Gastrocnemius medialis (tissue), 4 donors: ENCODE results near the gene IL18. TPM values are rescaled to one million over a fixed set of nuclear protein-coding genes. Genes with fewer than 3 reads are reported as not detected.
A peak's percentile ranks its signal among the peaks of the same experiment; 100 is the strongest.

Experiments
- ATAC-seq, 2 donors: fragments of 150-250 bp; one replicate each; pipeline ENCODE4 v1.9.1; 2016
- DNase-seq, 2 donors: peaks; one replicate each; pipeline ENCODE4 v3.0.0-alpha.2; 2019
- H3K27ac ChIP-seq, 4 donors: fragments of 200-600 bp; sonication (generic); 1 replicate in 1 of 4; 2 replicates in 3 of 4; pipeline ENCODE4 v1.5.1; 2016 to 2018; ENCODE audit warnings: mild to moderate bottlenecking in 2 of 4, moderate library complexity in 1 of 4
- H3K27me3 ChIP-seq, 3 donors: fragments of 200-600 bp; sonication (generic) in 2 of 3; 1 replicate in 1 of 3; 2 replicates in 2 of 3; pipeline versions ENCODE4 v1.5.1 to v1.6.0; 2016 to 2019; ENCODE audit warnings: mild to moderate bottlenecking in 1 of 3, moderate library complexity in 1 of 3
- H3K36me3 ChIP-seq, 2 donors: fragments of 200-600 bp; sonication (generic) in 1 of 2; one replicate each; pipeline ENCODE4 v1.5.1; 2017 to 2018
- H3K4me1 ChIP-seq, 2 donors: fragments of 200-600 bp; sonication (generic) in 1 of 2; one replicate each; pipeline ENCODE4 v1.5.1; 2016 to 2017; ENCODE audit warnings: mild to moderate bottlenecking in 2 of 2
- H3K4me3 ChIP-seq, 4 donors: fragments of 200-600 bp; sonication (generic) in 3 of 4; 1 replicate in 1 of 4; 2 replicates in 3 of 4; pipeline ENCODE4 v1.5.1; 2016 to 2019; ENCODE audit warnings: mild to moderate bottlenecking in 2 of 4
- H3K9me3 ChIP-seq, 3 donors: fragments of 200-600 bp; sonication (generic) in 2 of 3; 1 replicate in 1 of 3; 2 replicates in 2 of 3; pipeline ENCODE4 v1.5.1; 2016 to 2019
- CTCF ChIP-seq, 5 experiments: fragments of 450-650 bp in 3 of 5; fragments of 200-600 bp in 2 of 5; sonication (generic) in 2 of 5; IDR thresholded peaks in 4 of 5; conservative IDR thresholded peaks in 1 of 5; 1 replicate in 4 of 5; 2 replicates in 1 of 5; pipeline ENCODE4 v1.5.1; 2016 to 2019; ENCODE audit warnings: antibody characterized with exemption in 5 of 5, mild to moderate bottlenecking in 3 of 5, moderate library complexity in 3 of 5
- POLR2A ChIP-seq, 2 donors: fragments of 450-650 bp; IDR thresholded peaks; one replicate each; pipeline ENCODE4 v1.6.1; 2017; ENCODE audit warnings: antibody characterized with exemption in 2 of 2, mild to moderate bottlenecking in 2 of 2, moderate library complexity in 2 of 2
- in situ Hi-C, 4 donors: fragments of 200-750 bp; cut with MboI; loops; one replicate each; pipeline versions ENCODE4 v1.15.0 to v1.8.0; 2017; ENCODE audit warnings: low sequenced_read_pairs in 4 of 4
- intact Hi-C: fragments of 100-400 bp; cut with DNase I; formaldehyde crosslinking; loops from one replicate; pipeline ENCODE4 v1.15.1; 2023; ENCODE audit warnings: low total_unique reads
- total RNA-seq, 4 donors: library from RNA; depleted of rRNA; stranded (reverse); fragments of >200 nt; gene quantifications; one replicate each; pipeline versions ENCODE4 v1.1.0 to v1.2.3, GENCODE V29; 2016

The IL18 gene
- total RNA-seq, 4 donors from 2014 or later: 0.58 to 11.7 (median 6.8) TPM

- no peak overlapping the region for H3K27ac ChIP-seq
- no peaks in the 10 kb centered on the region for H3K36me3 ChIP-seq
- in situ Hi-C loops (no loop called here), intact Hi-C loops (no loop called here)
- H3K27me3 ChIP-seq: no peaks in the 10 kb centered on the region
- ATAC-seq (peak; percentile 67 to 75), DNase-seq (peak; percentile 43 to 61)
- TF ChIP-seq CTCF (IDR thresholded peaks at IDR 0.05 in 4 of 5, conservative IDR thresholded peaks at IDR 0.05 in 1 of 5) (no peak), POLR2A (IDR thresholded peaks at IDR 0.05) (no peak)
- H3K4me1 ChIP-seq: peaks cover 0 to 22% of the 10 kb centered on the region in 2 donors
- H3K4me3 ChIP-seq: no peak overlapping the region
- no peaks in the 10 kb centered on the region for H3K9me3 ChIP-seq
These were observed 35.3 kb downstream of the IL18 start for GRCh38 chr11:112128483-112129121.

GRCh38 chr11:112127056-112127455, 36.8 kb downstream of the IL18 start:
- ATAC-seq (no peak), DNase-seq (no peak)
- H3K27ac ChIP-seq: no peak overlapping the region
- in situ Hi-C loops (no loop called here), intact Hi-C loops (no loop called here)
- H3K9me3 ChIP-seq: no peaks in the 10 kb centered on the region
- no peaks in the 10 kb centered on the region for H3K27me3 ChIP-seq
- H3K4me1 ChIP-seq: peaks cover 0 to 16% of the 10 kb centered on the region in 2 donors
- no peaks in the 10 kb centered on the region for H3K36me3 ChIP-seq
- no peak overlapping the region for H3K4me3 ChIP-seq
- no peak for TF ChIP-seq POLR2A (IDR thresholded peaks at IDR 0.05)
- no peak for TF ChIP-seq CTCF (IDR thresholded peaks at IDR 0.05 in 4 of 5, conservative IDR thresholded peaks at IDR 0.05 in 1 of 5)

- DNase-seq: no peak
- no peak overlapping the region for H3K27ac ChIP-seq
- H3K27me3 ChIP-seq: no peaks in the 10 kb centered on the region
- no peaks in the 10 kb centered on the region for H3K36me3 ChIP-seq
- H3K4me1 ChIP-seq: peaks cover 0 to 11% of the 10 kb centered on the region in 2 donors
- no peak for ATAC-seq
- in situ Hi-C loops: no loop called here
- intact Hi-C loops: loop anchor here (5.0 kb wide), 1 partner anchor 34 kb away; no protein-coding TSS in a partner anchor
- H3K4me3 ChIP-seq: no peak overlapping the region
- TF ChIP-seq CTCF (IDR thresholded peaks at IDR 0.05 in 4 of 5, conservative IDR thresholded peaks at IDR 0.05 in 1 of 5) (no peak), POLR2A (IDR thresholded peaks at IDR 0.05) (no peak)
- no peaks in the 10 kb centered on the region for H3K9me3 ChIP-seq
These were observed 40.8 kb downstream of the IL18 start for GRCh38 chr11:112123129-112123528.

DNA sequence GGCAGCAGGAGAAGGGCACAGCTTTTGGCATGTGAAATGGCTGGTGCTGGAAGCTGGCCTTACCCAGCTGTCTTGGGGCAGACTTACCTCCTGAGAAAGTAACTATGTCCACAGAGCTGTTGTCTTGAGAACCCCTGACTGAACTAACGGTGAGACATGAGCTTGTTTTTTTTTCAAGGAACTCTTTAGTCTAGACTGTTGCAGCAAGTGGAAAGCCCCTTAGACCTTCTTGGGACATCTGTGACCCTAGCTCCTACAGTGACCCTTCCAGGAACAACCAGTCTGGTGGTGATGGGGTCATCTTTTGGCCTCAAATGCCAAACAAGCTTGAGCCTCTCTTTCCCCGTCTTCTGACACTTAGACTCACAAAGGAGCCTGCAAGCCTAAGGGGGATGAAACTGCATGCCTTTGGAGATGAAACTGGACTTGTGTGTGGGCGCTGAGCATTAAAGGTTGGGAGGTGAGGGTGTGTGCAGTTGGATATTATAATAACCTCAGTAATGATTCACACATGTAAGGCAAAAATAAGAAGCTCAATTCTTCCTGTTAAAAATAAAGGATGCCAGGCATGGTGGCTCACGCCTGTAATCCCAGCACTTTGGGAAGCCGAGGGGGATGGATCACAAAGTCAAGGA, 41.8 kb downstream of the IL18 start:
- ATAC-seq (no peak), DNase-seq (no peak)
- intact Hi-C loops (loop anchor here (5.0 kb wide), 1 partner anchor 35 kb away; no protein-coding TSS in a partner anchor), in situ Hi-C loops (no loop called here)
- no peaks in the 10 kb centered on the region for H3K9me3 ChIP-seq
- TF ChIP-seq POLR2A (IDR thresholded peaks at IDR 0.05): no peak
- TF ChIP-seq CTCF (IDR thresholded peaks at IDR 0.05 in 4 of 5, conservative IDR thresholded peaks at IDR 0.05 in 1 of 5): no peak
- no peaks in the 10 kb centered on the region for H3K27me3 ChIP-seq
- peaks cover 0 to 10% of the 10 kb centered on the region in 2 donors for H3K4me1 ChIP-seq
- no peak overlapping the region for H3K27ac ChIP-seq
- no peaks in the 10 kb centered on the region for H3K36me3 ChIP-seq
- H3K4me3 ChIP-seq: no peak overlapping the region
